Neutrophil (primary cell): ENCODE data around the gene GALNT17.

Source experiments
- H3K27ac ChIP-seq: fragments of 200-600 bp; sonication (generic); 2 replicates; pipeline ENCODE4 v1.5.1; 2016; ENCODE audit warnings: mild to moderate bottlenecking, moderate library complexity
- H3K27me3 ChIP-seq: fragments of 200-600 bp; sonication (generic); 2 replicates; pipeline ENCODE4 v1.6.0; 2016; ENCODE audit warnings: mild to moderate bottlenecking
- H3K36me3 ChIP-seq: fragments of 200-600 bp; sonication (generic); 2 replicates; pipeline ENCODE4 v1.5.1; 2017
- H3K4me1 ChIP-seq, 2 experiments: fragments of 200-600 bp in 1 of 2; sonication (generic) in 1 of 2; 1 replicate in 1 of 2; 2 replicates in 1 of 2; pipeline versions ENCODE4 v1.5.1 to v1.6.1; 2013 to 2016; ENCODE audit warnings: low read depth in 1 of 2, low read length in 1 of 2, mild to moderate bottlenecking in 1 of 2, moderate library complexity in 1 of 2; ENCODE audit not compliant: control insufficient read depth in 1 of 2, insufficient read depth in 1 of 2
- H3K4me3 ChIP-seq, 2 experiments: fragments of 200-600 bp in 1 of 2; sonication (generic) in 1 of 2; 1 replicate in 1 of 2; 2 replicates in 1 of 2; pipeline ENCODE4 v1.5.1; 2013 to 2016; ENCODE audit warnings: low read depth in 1 of 2, low read length in 1 of 2, mild to moderate bottlenecking in 1 of 2, moderate library complexity in 1 of 2
- H3K9me3 ChIP-seq: fragments of 200-600 bp; sonication (generic); 2 replicates; pipeline ENCODE4 v1.5.1; 2016
- CTCF ChIP-seq: fragments of 200-600 bp; sonication (generic); IDR thresholded peaks from 2 replicates; pipeline ENCODE4 v1.5.1; 2016; ENCODE audit warnings: antibody characterized with exemption

GALNT17 gene

GRCh38 chr7:71343039-71343438 is 211.1 kb downstream of the GALNT17 start:
- H3K27ac ChIP-seq = no peak overlapping the region
- H3K9me3 ChIP-seq = no peaks in the 10 kb centered on the region
- H3K4me3 ChIP-seq = no peak overlapping the region
- no peaks in the 10 kb centered on the region for H3K4me1 ChIP-seq
- no peaks in the 10 kb centered on the region for H3K27me3 ChIP-seq
- TF ChIP-seq CTCF = no peak
- H3K36me3 ChIP-seq = no peaks in the 10 kb centered on the region

GRCh38 chr7:71343892-71344291 is 211.9 kb downstream of the GALNT17 start:
- no peak overlapping the region for H3K27ac ChIP-seq
- TF ChIP-seq CTCF = no peak
- no peaks in the 10 kb centered on the region for H3K4me1 ChIP-seq
- H3K9me3 ChIP-seq = no peaks in the 10 kb centered on the region
- no peaks in the 10 kb centered on the region for H3K27me3 ChIP-seq
- no peak overlapping the region for H3K4me3 ChIP-seq
- H3K36me3 ChIP-seq = no peaks in the 10 kb centered on the region

- no peaks in the 10 kb centered on the region for H3K4me1 ChIP-seq
Observed at GRCh38 chr7:71345117-71345884, 213.4 kb downstream of the GALNT17 start.

GRCh38 chr7:71348821-71349681 is 217.1 kb downstream of the GALNT17 start:
- H3K9me3 ChIP-seq = no peaks in the 10 kb centered on the region
- no peak for TF ChIP-seq CTCF
- H3K4me3 ChIP-seq = no peak overlapping the region
- no peaks in the 10 kb centered on the region for H3K36me3 ChIP-seq
- no peak overlapping the region for H3K27ac ChIP-seq
- H3K27me3 ChIP-seq = no peaks in the 10 kb centered on the region
- H3K4me1 ChIP-seq = no peaks in the 10 kb centered on the region

More at GRCh38 chr7:71345117-71345884, 213.4 kb downstream of the GALNT17 start:
- no peak for TF ChIP-seq CTCF
- H3K27ac ChIP-seq = no peak overlapping the region
- H3K27me3 ChIP-seq = no peaks in the 10 kb centered on the region
- no peaks in the 10 kb centered on the region for H3K9me3 ChIP-seq
- H3K4me3 ChIP-seq = no peak overlapping the region
- no peaks in the 10 kb centered on the region for H3K36me3 ChIP-seq

- TF ChIP-seq CTCF = no peak
- H3K4me3 ChIP-seq = no peak overlapping the region
- no peak overlapping the region for H3K27ac ChIP-seq
- H3K4me1 ChIP-seq = no peaks in the 10 kb centered on the region
- no peaks in the 10 kb centered on the region for H3K9me3 ChIP-seq
- no peaks in the 10 kb centered on the region for H3K36me3 ChIP-seq
- no peaks in the 10 kb centered on the region for H3K27me3 ChIP-seq
Observed at GRCh38 chr7:71349682-71350481, 217.9 kb downstream of the GALNT17 start.
